Ascending aorta (tissue), 2 donors: ENCODE results near the gene HMOX2. TPM values are rescaled to one million over a fixed set of nuclear protein-coding genes. Genes with fewer than 3 reads are reported as not detected.

Source experiments
- DNase-seq, 2 donors: peaks; one replicate each; pipeline ENCODE4 v3.0.0-alpha.2; 2019; ENCODE audit warnings: low spot score in 2 of 2
- H3K27ac ChIP-seq, 2 donors: fragments of 200-600 bp; sonication (generic); one replicate each; pipeline ENCODE4 v1.5.1; 2016 to 2017; ENCODE audit warnings: mild to moderate bottlenecking in 1 of 2
- H3K27me3 ChIP-seq: fragments of 200-600 bp; sonication (generic); one replicate; pipeline ENCODE4 v1.5.1; 2017
- H3K36me3 ChIP-seq, 2 donors: fragments of 200-600 bp; sonication (generic); one replicate each; pipeline ENCODE4 v1.5.1; 2016
- H3K4me1 ChIP-seq, 2 donors: fragments of 200-600 bp; sonication (generic); one replicate each; pipeline ENCODE4 v1.5.1; 2016 to 2017; ENCODE audit warnings: mild to moderate bottlenecking in 1 of 2
- H3K4me3 ChIP-seq, 2 donors: fragments of 200-600 bp; sonication (generic); one replicate each; pipeline ENCODE4 v1.5.1; 2016 to 2017; ENCODE audit warnings: mild to moderate bottlenecking in 1 of 2
- H3K9me3 ChIP-seq, 2 donors: fragments of 200-600 bp; sonication (generic); one replicate each; pipeline ENCODE4 v1.5.1; 2016
- CTCF ChIP-seq, 3 experiments: fragments of 200-600 bp in 2 of 3; fragments of 450-650 bp in 1 of 3; sonication (generic) in 2 of 3; IDR thresholded peaks; one replicate each; pipeline ENCODE4 v1.5.1; 2016 to 2019; ENCODE audit warnings: antibody characterized with exemption in 3 of 3, mild to moderate bottlenecking in 1 of 3, moderate library complexity in 1 of 3
- intact Hi-C: fragments of 100-400 bp; cut with DNase I; formaldehyde crosslinking; loops from one replicate; pipeline ENCODE4 v1.15.1; 2023
- total RNA-seq: library from RNA; depleted of rRNA; stranded (reverse); fragments of >200 nt; gene quantifications from one replicate; pipeline ENCODE4 v1.1.0, GENCODE V29; 2016

Gene HMOX2
- total RNA-seq, 1 donor from 2014 or later = 36.7 TPM

GRCh38 chr16:4433914-4434787, 42.0 kb upstream of the HMOX2 start:
- TF ChIP-seq CTCF (IDR thresholded peaks at IDR 0.05) = no peak
- Histone ChIP-seq H3K27me3 (no peaks in the 10 kb centered on the region), H3K9me3 (no peaks in the 10 kb centered on the region), H3K4me1 (no peaks in the 10 kb centered on the region), H3K4me3 (no peak overlapping the region), H3K27ac (no peak overlapping the region), H3K36me3 (peaks cover 29 to 53% of the 10 kb centered on the region in 2 donors)
- intact Hi-C loops = no loop called here
- DNase-seq = no peak

- no peaks in the 10 kb centered on the region for H3K27me3 ChIP-seq
- intact Hi-C loops = loop anchor here (1.0 kb wide), 1 partner anchor 24 kb away; no protein-coding TSS in a partner anchor
- peaks cover 42 to 66% of the 10 kb centered on the region in 2 donors for H3K36me3 ChIP-seq
- no peak overlapping the region for H3K27ac ChIP-seq
- H3K4me3 ChIP-seq = no peak overlapping the region
- no peaks in the 10 kb centered on the region for H3K4me1 ChIP-seq
- H3K9me3 ChIP-seq = no peaks in the 10 kb centered on the region
- no peak for TF ChIP-seq CTCF (IDR thresholded peaks at IDR 0.05)
- DNase-seq = no peak
Measured at GRCh38 chr16:4435337-4436067, 40.7 kb upstream of the HMOX2 start.

- no peak overlapping the region for H3K4me3 ChIP-seq
- H3K27ac ChIP-seq = no peak overlapping the region
- H3K9me3 ChIP-seq = no peaks in the 10 kb centered on the region
- H3K27me3 ChIP-seq = no peaks in the 10 kb centered on the region
- peaks cover 61 to 78% of the 10 kb centered on the region in 2 donors for H3K36me3 ChIP-seq
- TF ChIP-seq CTCF (IDR thresholded peaks at IDR 0.05) = no peak
- intact Hi-C loops = no loop called here
- H3K4me1 ChIP-seq = no peaks in the 10 kb centered on the region
- DNase-seq = no peak
Measured at GRCh38 chr16:4437366-4437765, 38.8 kb upstream of the HMOX2 start.

GRCh38 chr16:4442371-4442770, 33.8 kb upstream of the HMOX2 start:
- no peak overlapping the region for H3K4me3 ChIP-seq
- no peak overlapping the region for H3K27ac ChIP-seq
- TF ChIP-seq CTCF (IDR thresholded peaks at IDR 0.05) = no peak
- intact Hi-C loops = no loop called here
- DNase-seq = no peak
- H3K36me3 ChIP-seq = peaks cover 88 to 98% of the 10 kb centered on the region in 2 donors
- H3K4me1 ChIP-seq = no peaks in the 10 kb centered on the region
- no peaks in the 10 kb centered on the region for H3K27me3 ChIP-seq
- H3K9me3 ChIP-seq = no peaks in the 10 kb centered on the region

- no peak for TF ChIP-seq CTCF (IDR thresholded peaks at IDR 0.05)
- H3K9me3 ChIP-seq = no peaks in the 10 kb centered on the region
- no peaks in the 10 kb centered on the region for H3K27me3 ChIP-seq
- H3K4me3 ChIP-seq = no peak overlapping the region
- DNase-seq = no peak
- H3K4me1 ChIP-seq = no peaks in the 10 kb centered on the region
- intact Hi-C loops = no loop called here
- no peak overlapping the region for H3K27ac ChIP-seq
- H3K36me3 ChIP-seq = peaks cover 88 to 98% of the 10 kb centered on the region in 2 donors
Measured at GRCh38 chr16:4443271-4443670, 32.9 kb upstream of the HMOX2 start.
